ENCODE results near the gene SORCS2.

DNA sequence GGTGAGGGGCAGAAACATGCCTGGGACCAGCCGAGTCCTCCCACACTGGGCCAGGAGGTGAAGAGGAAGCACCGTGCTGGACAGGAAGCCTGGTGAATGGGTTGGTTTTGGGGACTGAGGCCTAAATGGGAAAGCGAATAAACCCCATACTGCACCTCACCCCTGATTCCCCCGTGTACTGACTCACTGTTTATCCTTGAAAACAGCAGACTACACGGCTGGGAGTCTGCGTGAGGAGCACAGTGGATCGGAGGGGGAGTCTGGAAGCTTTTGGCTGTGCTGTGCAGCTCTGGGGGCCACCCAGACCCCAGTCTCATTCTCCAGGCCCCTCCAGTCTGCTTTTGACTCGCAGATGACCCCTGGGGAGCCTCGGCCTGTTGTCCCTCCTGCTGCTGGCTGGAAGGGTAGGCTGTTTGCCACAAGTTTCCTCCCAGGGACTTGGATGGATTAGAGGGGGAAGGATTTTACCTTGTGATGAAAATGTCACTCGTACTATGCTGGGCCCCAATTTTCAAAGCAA lies 152.4 kb downstream of the SORCS2 start:
- TF ChIP-seq SSRP1 (CRISPR knock-in tag; IDR thresholded peaks at IDR 0.05): no peak
- TF ChIP-seq, protein P1, sequence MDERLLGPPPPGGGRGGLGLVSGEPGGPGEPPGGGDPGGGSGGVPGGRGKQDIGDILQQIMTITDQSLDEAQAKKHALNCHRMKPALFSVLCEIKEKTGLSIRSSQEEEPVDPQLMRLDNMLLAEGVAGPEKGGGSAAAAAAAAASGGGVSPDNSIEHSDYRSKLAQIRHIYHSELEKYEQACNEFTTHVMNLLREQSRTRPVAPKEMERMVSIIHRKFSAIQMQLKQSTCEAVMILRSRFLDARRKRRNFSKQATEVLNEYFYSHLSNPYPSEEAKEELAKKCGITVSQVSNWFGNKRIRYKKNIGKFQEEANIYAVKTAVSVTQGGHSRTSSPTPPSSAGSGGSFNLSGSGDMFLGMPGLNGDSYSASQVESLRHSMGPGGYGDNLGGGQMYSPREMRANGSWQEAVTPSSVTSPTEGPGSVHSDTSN (CRISPR knock-in tag; IDR thresholded peaks at IDR 0.05): no peak
- no peak for TF ChIP-seq SRSF9 (IDR thresholded peaks at IDR 0.05; ENCODE audit: borderline replicate concordance, insufficient read depth, low read depth, low read length, poor library complexity, severe bottlenecking)
- no peak for TF ChIP-seq NKX3-1 (CRISPR knock-in tag; IDR thresholded peaks at IDR 0.05)
- TF ChIP-seq HNRNPK (IDR thresholded peaks at IDR 0.05; ENCODE audit: low read depth, low read length, poor library complexity, severe bottlenecking): no peak
- TF ChIP-seq ZNF143 (CRISPR knock-in tag; IDR thresholded peaks at IDR 0.05): no peak
- TF ChIP-seq, protein P2, sequence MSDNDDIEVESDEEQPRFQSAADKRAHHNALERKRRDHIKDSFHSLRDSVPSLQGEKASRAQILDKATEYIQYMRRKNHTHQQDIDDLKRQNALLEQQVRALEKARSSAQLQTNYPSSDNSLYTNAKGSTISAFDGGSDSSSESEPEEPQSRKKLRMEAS (IDR thresholded peaks at IDR 0.05): no peak
